Body of pancreas (tissue), 4 donors: ENCODE measurements around the gene OSBPL1A.

Source experiments
- POLR2A ChIP-seq, 3 donors: fragments of 450-650 bp; IDR thresholded peaks; one replicate each; pipeline ENCODE4 v1.6.1; 2016; ENCODE audit warnings: antibody characterized with exemption in 3 of 3, mild to moderate bottlenecking in 2 of 3
- TF ChIP-seq, protein P1 (sequence below), 7 experiments: fragments of 450-650 bp in 4 of 7; fragments of 200-600 bp in 3 of 7; sonication (generic) in 3 of 7; IDR thresholded peaks; one replicate each; pipeline ENCODE4 v1.5.1; 2016 to 2019; ENCODE audit warnings: antibody characterized with exemption in 7 of 7

GRCh38 chr18:24380163-24380747, 17.4 kb downstream of the OSBPL1A start:
- TF ChIP-seq, protein P1, sequence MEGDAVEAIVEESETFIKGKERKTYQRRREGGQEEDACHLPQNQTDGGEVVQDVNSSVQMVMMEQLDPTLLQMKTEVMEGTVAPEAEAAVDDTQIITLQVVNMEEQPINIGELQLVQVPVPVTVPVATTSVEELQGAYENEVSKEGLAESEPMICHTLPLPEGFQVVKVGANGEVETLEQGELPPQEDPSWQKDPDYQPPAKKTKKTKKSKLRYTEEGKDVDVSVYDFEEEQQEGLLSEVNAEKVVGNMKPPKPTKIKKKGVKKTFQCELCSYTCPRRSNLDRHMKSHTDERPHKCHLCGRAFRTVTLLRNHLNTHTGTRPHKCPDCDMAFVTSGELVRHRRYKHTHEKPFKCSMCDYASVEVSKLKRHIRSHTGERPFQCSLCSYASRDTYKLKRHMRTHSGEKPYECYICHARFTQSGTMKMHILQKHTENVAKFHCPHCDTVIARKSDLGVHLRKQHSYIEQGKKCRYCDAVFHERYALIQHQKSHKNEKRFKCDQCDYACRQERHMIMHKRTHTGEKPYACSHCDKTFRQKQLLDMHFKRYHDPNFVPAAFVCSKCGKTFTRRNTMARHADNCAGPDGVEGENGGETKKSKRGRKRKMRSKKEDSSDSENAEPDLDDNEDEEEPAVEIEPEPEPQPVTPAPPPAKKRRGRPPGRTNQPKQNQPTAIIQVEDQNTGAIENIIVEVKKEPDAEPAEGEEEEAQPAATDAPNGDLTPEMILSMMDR (IDR thresholded peaks at IDR 0.05): no peak
- TF ChIP-seq POLR2A (IDR thresholded peaks at IDR 0.05): no peak
